Measurements from ENCODE around the gene MAX.

Gene MAX, protein sequence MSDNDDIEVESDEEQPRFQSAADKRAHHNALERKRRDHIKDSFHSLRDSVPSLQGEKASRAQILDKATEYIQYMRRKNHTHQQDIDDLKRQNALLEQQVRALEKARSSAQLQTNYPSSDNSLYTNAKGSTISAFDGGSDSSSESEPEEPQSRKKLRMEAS

GRCh38 chr14:65102441-65103149 is at the start of gene MAX:
Gene MAX, minus strand, starts transcription at chr14:65102517. Its CDS starts 178 bp downstream, at chr14:65102339.
- peak; percentile 96 to 97 for DNase-seq

GRCh38 chr14:65151609-65151956 is 49.3 kb upstream of the MAX start:
- DNase-seq = no peak

- DNase-seq = no peak
Measured at GRCh38 chr14:65150898-65151608, 48.7 kb upstream of the MAX start.

DNA sequence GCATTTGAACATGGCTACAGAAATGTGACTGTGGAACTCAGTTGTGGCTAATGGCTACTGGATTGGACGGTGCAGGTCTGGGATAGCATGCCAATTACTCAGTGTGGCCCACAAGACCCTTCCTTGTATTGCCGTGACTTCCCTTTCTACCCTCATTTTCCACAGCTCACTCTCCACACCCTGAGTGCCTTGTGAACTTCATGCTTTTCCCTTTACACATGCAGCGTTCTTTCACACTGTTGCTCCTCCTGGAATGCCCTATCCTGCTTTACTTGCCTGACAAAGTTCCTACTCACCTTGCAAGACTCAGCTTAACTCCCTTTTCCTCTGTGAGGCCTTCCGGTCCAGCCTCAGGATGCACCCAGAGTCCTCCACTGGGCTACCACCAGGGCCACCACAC is 46.8 kb upstream of the MAX start:
- no peak for DNase-seq

DNA sequence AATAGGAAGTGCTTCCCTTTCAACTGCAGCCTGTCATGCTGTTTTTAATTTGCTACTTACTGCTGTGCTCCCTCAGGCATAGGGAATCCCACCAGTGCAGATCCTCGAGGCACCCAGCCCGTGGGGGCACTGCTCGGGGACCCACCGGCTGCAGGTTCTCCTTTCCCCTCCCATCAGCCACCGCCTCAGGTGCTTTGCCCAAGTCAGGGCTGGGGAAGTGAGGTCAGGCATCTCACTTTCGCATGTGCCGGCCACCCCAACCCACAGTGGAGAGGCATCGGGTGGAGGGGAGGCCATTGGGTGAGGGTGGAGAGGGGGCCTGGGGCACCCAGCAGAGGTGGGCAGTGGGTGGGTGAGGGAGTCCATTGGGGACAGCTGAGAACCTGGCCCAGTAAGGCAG is 41.9 kb upstream of the MAX start:
- DNase-seq = no peak

DNA sequence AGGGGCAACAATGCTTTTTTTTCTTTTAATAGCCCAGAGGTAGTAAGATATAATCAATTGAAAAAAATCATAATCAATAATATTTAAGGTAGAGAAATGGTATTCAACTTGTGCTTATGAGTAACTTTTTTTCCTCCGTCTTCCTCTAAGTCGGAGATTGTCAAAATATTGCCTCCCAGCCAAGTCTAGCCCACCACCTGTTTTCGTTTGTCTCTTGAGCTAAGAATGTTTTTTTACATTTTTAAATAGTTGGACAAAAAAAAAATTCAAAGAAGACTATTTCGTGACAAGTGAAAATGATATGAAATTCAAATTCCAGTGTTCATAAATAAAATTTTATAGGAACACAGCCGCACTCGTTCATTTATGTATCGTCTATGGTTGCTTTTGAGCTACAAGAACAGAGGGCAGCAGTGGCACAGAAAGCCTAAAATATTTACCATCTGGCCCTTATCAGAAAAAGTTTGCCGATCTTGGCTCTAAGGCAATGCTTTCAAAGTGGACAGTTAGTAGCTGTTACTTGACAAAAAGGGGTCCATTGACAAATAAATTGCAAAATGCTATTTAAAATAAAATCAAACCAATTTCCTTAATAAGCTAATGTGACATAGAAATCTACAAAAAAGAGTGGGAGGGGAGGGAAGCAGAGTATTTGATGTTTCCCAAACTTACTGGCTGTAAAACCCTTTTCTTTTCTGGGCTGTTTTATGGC is 40.8 kb upstream of the MAX start:
- no peak for DNase-seq

DNA sequence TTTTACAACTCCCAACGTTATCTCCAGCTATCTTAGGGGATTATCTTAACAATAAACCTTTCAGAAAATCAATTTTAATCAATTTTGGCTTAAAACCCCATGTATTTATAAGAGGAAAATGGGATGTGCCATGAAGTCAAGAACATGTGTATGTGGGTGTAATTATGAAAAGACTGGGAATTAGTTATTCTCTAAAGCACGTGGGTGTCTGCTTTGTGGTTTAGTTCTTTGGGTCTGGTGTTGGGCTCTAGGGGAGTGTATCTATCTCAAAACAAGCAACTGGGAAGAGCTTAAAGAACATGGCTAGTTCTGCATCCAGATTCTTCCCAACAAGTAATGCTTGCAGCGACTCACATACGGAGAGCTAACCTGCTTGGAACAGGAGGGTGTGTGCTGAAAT is 40.1 kb upstream of the MAX start:
- DNase-seq = no peak

DNA sequence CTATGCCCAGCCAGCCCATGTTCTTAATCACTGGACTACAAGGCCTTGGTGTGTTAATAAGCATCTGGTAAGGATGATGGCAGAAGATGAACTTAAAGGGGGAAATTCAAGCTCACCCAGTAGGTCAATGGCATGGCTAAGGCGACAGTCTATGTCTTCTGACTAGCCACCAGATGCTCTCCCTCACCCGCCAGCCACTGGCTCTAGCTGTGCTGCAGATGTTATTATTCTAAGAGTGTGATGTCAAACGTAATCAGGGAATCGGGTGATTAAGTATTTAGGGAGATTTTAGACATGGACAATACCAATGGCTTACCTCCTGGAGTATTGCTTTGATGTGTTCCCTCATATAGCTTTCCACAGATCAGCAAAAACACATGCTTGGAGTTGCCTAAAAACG is 39.2 kb upstream of the MAX start:
- no peak for DNase-seq

- DNase-seq = no peak
Measured at GRCh38 chr14:65137648-65138307, 35.5 kb upstream of the MAX start.

GRCh38 chr14:65134651-65135579 is 32.6 kb upstream of the MAX start:
- DNase-seq = no peak

- no peak for DNase-seq
Measured at GRCh38 chr14:65132855-65133254, 30.5 kb upstream of the MAX start.

DNA sequence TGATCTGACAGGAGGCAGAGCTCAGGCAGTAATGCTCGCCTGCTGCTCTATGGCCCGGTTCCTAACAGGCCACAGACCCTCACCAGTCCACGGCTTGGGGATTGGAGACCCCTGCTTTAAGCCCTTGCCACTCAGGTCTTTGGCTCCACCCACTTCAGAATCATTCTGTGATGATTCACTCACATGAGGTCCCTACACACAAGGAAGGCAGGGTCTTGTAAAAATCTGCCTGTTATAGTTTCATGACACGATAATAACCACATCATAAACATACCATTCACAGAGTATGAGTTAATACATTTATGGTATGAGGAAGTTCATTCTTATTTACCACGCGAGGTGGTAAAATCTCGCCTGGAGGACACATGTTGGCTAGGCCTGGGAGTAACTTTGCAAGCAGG is 29.0 kb upstream of the MAX start:
- no peak for DNase-seq

- no peak for DNase-seq
Measured at GRCh38 chr14:65128096-65128495, 25.8 kb upstream of the MAX start.

- DNase-seq = no peak
Measured at GRCh38 chr14:65117769-65118745, 15.7 kb upstream of the MAX start.

DNA sequence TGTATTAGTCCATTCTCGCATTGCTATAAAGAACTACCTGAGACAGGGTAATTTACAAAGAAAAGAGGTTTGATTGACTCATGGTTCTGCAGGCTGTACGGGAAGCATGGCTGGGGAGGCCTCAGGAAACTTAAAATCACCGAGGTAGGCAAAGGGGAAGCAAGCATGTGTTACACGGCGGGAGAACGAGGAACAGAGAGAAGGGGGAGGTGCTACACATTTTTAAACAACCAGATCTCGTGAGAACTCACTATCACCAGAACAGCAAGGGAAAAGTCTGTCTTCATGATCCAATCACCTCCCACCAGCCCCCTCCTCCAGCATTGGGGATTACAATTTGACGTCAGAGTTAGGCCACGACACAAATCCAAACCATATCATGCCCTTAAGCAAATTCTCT is 13.3 kb upstream of the MAX start:
- DNase-seq = no peak

DNA sequence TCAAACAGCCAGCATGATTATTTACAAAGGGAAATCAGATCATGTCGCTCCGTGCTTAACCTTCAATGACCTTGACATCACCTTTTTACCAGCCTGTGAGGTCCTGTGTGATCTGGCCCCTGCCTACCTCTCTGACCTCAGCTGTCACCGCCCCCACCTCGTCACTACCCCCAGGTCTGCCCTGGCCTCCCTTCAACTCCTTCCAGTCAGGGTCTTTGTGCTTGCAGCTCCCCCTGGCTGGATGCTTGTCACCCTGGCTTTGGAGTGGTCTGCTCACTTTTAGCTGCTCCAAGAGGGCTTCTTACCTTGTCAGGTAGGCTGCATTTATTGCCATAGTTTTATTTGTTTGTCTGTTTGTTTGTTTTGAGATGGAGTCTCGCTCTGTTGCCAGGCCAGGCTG is 8.2 kb upstream of the MAX start:
- no peak for DNase-seq

DNA sequence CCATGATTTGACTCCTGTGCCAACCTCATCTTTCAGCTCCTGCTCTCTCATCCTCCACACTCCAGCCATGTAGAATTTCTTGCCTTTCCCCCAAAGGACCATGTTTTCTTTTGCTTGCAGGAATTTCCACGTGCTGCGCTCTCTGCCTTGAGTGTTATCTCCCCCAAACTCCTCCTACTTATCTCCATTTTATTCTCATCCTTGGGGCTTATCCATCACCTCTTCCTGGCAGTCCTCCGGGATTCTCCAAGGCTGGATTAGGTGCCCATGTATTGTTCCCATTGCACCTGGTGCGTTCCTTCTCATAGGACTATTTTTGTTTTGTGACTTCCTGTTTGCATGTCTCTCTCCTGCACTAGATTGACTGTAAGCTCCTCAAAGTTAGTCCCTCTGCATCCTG is 7.0 kb upstream of the MAX start:
- no peak for DNase-seq

GRCh38 chr14:65107200-65107599 is 4.9 kb upstream of the MAX start:
- no peak for DNase-seq

- DNase-seq = no peak
Measured at GRCh38 chr14:65106736-65107135, 4.4 kb upstream of the MAX start.

DNA sequence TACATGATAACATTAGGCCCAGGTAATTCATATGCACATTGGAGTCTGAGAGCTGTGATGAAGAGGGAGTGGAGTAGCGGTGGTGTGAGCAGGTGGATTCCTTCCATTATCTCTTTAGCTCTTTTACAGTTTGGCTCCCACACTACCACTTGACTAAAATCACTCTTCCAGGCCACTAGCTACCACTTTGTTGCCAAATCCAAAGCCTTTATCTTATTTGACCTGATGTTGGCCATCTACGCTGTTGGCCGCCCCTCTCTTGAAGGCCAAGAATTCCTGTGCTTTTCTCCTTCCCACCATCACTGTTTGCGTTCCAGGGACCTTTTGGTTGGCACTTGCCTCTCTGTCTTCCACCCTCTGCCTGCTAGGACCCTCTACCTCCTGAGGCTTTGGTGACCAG is 4.0 kb upstream of the MAX start:
- no peak for DNase-seq

DNA sequence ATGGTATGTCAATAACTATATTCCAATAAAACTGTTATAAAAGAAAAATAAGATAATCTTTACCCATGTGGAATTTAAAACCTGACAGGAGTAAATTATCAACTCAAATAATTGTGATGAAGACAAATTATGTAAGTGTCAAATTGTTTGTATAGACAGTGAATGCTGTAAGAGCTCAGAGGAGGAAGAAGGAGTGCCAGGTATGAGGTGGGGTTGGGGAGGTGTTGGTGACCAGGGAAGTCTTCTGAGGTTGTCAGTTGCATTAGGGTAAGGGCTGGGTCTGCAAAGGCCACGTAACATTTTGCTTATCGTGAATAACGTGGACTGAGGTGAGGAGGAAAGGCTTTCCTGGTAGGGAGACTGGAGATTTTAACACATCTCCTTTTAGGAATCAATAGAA is 2.5 kb upstream of the MAX start:
- no peak for DNase-seq
